GM18502 (cell line): ENCODE data around the gene CDYL2.
"Not testable (repeated sequence)": the region's sequence is repeated elsewhere in the genome, so short reads cannot be mapped to it uniquely, and the experiment has no call there.

Experiments used
- ATAC-seq: cut with Tn5 transposase; IDR thresholded peaks from one replicate; pipeline ENCODE4 v1.9.1; 2021; ENCODE audit warnings: mild to moderate bottlenecking; ENCODE audit not compliant: unreplicated experiment, poor library complexity

CDYL2 gene

GRCh38 chr16:80804526-80805383, at the start of gene CDYL2:
Gene CDYL2 (minus strand): TSS chr16:80804598. CDS start chr16:80804173, 425 bp downstream.
- ATAC-seq = peak; percentile 76

GRCh38 chr16:80852261-80852872, 48.0 kb upstream of the CDYL2 start:
- ATAC-seq = no peak

- no peak for ATAC-seq
These were observed 47.4 kb upstream of the CDYL2 start for GRCh38 chr16:80851831-80852230.

GRCh38 chr16:80850757-80851156, 46.4 kb upstream of the CDYL2 start:
- ATAC-seq = no peak

- ATAC-seq = no peak
These were observed 44.5 kb upstream of the CDYL2 start for GRCh38 chr16:80848862-80849261.

GRCh38 chr16:80846680-80847079, 42.3 kb upstream of the CDYL2 start:
- no peak for ATAC-seq

- no peak for ATAC-seq
These were observed 41.9 kb upstream of the CDYL2 start for GRCh38 chr16:80846275-80846674.

- ATAC-seq = no peak
These were observed 40.0 kb upstream of the CDYL2 start for GRCh38 chr16:80844395-80844794.

GRCh38 chr16:80841231-80841630, 36.8 kb upstream of the CDYL2 start:
- ATAC-seq = no peak

- ATAC-seq = no peak
These were observed 33.2 kb upstream of the CDYL2 start for GRCh38 chr16:80837533-80838147.

GRCh38 chr16:80836846-80837245, 32.4 kb upstream of the CDYL2 start:
- no peak for ATAC-seq

GRCh38 chr16:80836202-80836601, 31.8 kb upstream of the CDYL2 start:
- ATAC-seq = no peak

- ATAC-seq = no peak
These were observed 26.6 kb upstream of the CDYL2 start for GRCh38 chr16:80831039-80831438.

GRCh38 chr16:80828495-80828894, 24.1 kb upstream of the CDYL2 start:
- no peak for ATAC-seq

- no peak for ATAC-seq
These were observed 22.6 kb upstream of the CDYL2 start for GRCh38 chr16:80827007-80827406.

GRCh38 chr16:80825365-80825758, 21.0 kb upstream of the CDYL2 start:
- ATAC-seq = no peak

- no peak for ATAC-seq
These were observed 20.4 kb upstream of the CDYL2 start for GRCh38 chr16:80824623-80825364.

- ATAC-seq = no peak
These were observed 15.6 kb upstream of the CDYL2 start for GRCh38 chr16:80819988-80820387.

- ATAC-seq = no peak
These were observed 12.0 kb upstream of the CDYL2 start for GRCh38 chr16:80816356-80816755.

- ATAC-seq = not testable (repeated sequence)
These were observed 10.9 kb upstream of the CDYL2 start for GRCh38 chr16:80815278-80815677.

GRCh38 chr16:80812593-80812992, 8.2 kb upstream of the CDYL2 start:
- no peak for ATAC-seq
